WTC11 (cell line): Measurements from ENCODE around the gene DYSF. TPM values are rescaled to one million over a fixed set of nuclear protein-coding genes. Genes with fewer than 3 reads are reported as not detected.

Experiments
- ATAC-seq: fragments of 200-7000 bp; cut with Tn5 transposase; 2 replicates; pipeline ENCODE4 v1.10.0; 2021; ENCODE audit warnings: mild to moderate bottlenecking, moderate library complexity
- CTCF ChIA-PET: fragments of 300-600 bp; sonication (Branson Sonifier 250); formaldehyde crosslinking; loops from one replicate; lab custom pipeline; 2021; ENCODE audit warnings: antibody characterized with exemption; lab: Charles Lee
- POLR2A ChIA-PET: fragments of 350-600 bp; sonication (Branson Sonifier 250); formaldehyde crosslinking; loops from one replicate; lab custom pipeline; 2021; ENCODE audit warnings: antibody characterized with exemption; lab: Charles Lee
- DNase-seq: peaks from one replicate; pipeline ENCODE4 v3.0.0; 2021; ENCODE audit warnings: low spot score
- H3K27ac Mint-ChIP-seq: 2 replicates; pipeline ENCODE4 v1.8.0; 2021; ENCODE audit warnings: mixed read lengths
- H3K27me3 Mint-ChIP-seq: 2 replicates; pipeline ENCODE4 v1.8.0; 2021; ENCODE audit warnings: low read depth, mild to moderate bottlenecking, moderate library complexity, mixed read lengths
- H3K36me3 Mint-ChIP-seq: 2 replicates; pipeline ENCODE4 v1.8.0; 2021; ENCODE audit warnings: mixed read lengths
- H3K4me1 Mint-ChIP-seq: 2 replicates; pipeline ENCODE4 v1.8.0; 2022; ENCODE audit warnings: mixed read lengths
- H3K4me3 Mint-ChIP-seq: 2 replicates; pipeline ENCODE4 v1.8.0; 2021; ENCODE audit warnings: mild to moderate bottlenecking, moderate library complexity, mixed read lengths
- H3K9me3 Mint-ChIP-seq: 2 replicates; pipeline ENCODE4 v1.8.0; 2021; ENCODE audit warnings: mixed read lengths
- CBFB ChIP-seq: sonication (generic); formaldehyde crosslinking; IDR thresholded peaks from 2 replicates; pipeline ENCODE4 v1.8.1; 2022; ENCODE audit warnings: mild to moderate bottlenecking, low read depth, missing genetic modification reagents
- ESRRA ChIP-seq: sonication (generic); formaldehyde crosslinking; IDR thresholded peaks from 2 replicates; pipeline ENCODE4 v1.8.1; 2022; ENCODE audit warnings: mild to moderate bottlenecking, missing genetic modification reagents, borderline replicate concordance
- IRF2 ChIP-seq: sonication (generic); formaldehyde crosslinking; IDR thresholded peaks from 2 replicates; pipeline ENCODE4 v1.8.0; 2022; ENCODE audit warnings: low read depth, missing genetic modification reagents, borderline replicate concordance
- KAT7 ChIP-seq: sonication (generic); formaldehyde crosslinking; IDR thresholded peaks from 2 replicates; pipeline ENCODE4 v1.8.1; 2023; ENCODE audit warnings: missing genetic modification reagents, mild to moderate bottlenecking, borderline replicate concordance
- MYBL2 ChIP-seq: sonication (generic); formaldehyde crosslinking; IDR thresholded peaks from 2 replicates; pipeline ENCODE4 v1.8.1; 2023; ENCODE audit warnings: mild to moderate bottlenecking, moderate library complexity, missing genetic modification reagents
- NFE2L1 ChIP-seq: sonication (generic); formaldehyde crosslinking; IDR thresholded peaks from 2 replicates; pipeline ENCODE4 v1.8.1; 2023; ENCODE audit warnings: missing genetic modification reagents
- RELA ChIP-seq: sonication (generic); formaldehyde crosslinking; IDR thresholded peaks from 2 replicates; pipeline ENCODE4 v1.8.1; 2022; ENCODE audit warnings: missing genetic modification reagents, mild to moderate bottlenecking, borderline replicate concordance
- TCF7 ChIP-seq: sonication (generic); formaldehyde crosslinking; IDR thresholded peaks from 2 replicates; pipeline ENCODE4 v1.8.0; 2022; ENCODE audit warnings: mild to moderate bottlenecking, low read depth, missing genetic modification reagents, moderate library complexity
- ZNF138 ChIP-seq: sonication (generic); formaldehyde crosslinking; conservative IDR thresholded peaks from 2 replicates; pipeline ENCODE4 v1.8.1; 2022; ENCODE audit warnings: mild to moderate bottlenecking, moderate library complexity, missing genetic modification reagents
- ZNF232 ChIP-seq: sonication (generic); formaldehyde crosslinking; IDR thresholded peaks from 2 replicates; pipeline ENCODE4 v1.8.0; 2022; ENCODE audit warnings: mild to moderate bottlenecking, missing genetic modification reagents
- ZNF317 ChIP-seq: sonication (generic); formaldehyde crosslinking; IDR thresholded peaks from 2 replicates; pipeline ENCODE4 v1.8.1; 2023; ENCODE audit warnings: low read depth, mild to moderate bottlenecking, moderate library complexity, missing genetic modification reagents, borderline replicate concordance
- ZNF532 ChIP-seq: fragments of 250-450 bp; sonication (Bioruptor Pico); IDR thresholded peaks from 2 replicates; pipeline ENCODE4 v1.9.0; 2021; ENCODE audit warnings: mild to moderate bottlenecking, borderline replicate concordance
- total RNA-seq: library from RNA; stranded (reverse); gene quantifications from 3 replicates; pipeline ENCODE4 v1.2.3, GENCODE V29; 2021
- TF ChIP-seq, protein P1 (sequence below): sonication (generic); formaldehyde crosslinking; IDR thresholded peaks from 2 replicates; pipeline ENCODE4 v1.8.1; 2022; ENCODE audit warnings: mild to moderate bottlenecking, moderate library complexity, missing genetic modification reagents
- TF ChIP-seq, protein P2 (sequence below): fragments of 200-600 bp; IDR thresholded peaks from 2 replicates; pipeline ENCODE4 v1.8.0; 2022; ENCODE audit warnings: antibody characterized with exemption
- TF ChIP-seq, protein P3 (sequence below): sonication (generic); formaldehyde crosslinking; IDR thresholded peaks from 2 replicates; pipeline ENCODE4 v1.8.1; 2022; ENCODE audit warnings: missing genetic modification reagents, borderline replicate concordance
- TF ChIP-seq, protein P4 (sequence below): fragments of 250-450 bp; sonication (Bioruptor Pico); IDR thresholded peaks from 2 replicates; pipeline ENCODE4 v1.9.0; 2021; ENCODE audit warnings: mild to moderate bottlenecking

DYSF gene
- total RNA-seq, 1 experiment from 2014 or later: 14.8 TPM

DNA sequence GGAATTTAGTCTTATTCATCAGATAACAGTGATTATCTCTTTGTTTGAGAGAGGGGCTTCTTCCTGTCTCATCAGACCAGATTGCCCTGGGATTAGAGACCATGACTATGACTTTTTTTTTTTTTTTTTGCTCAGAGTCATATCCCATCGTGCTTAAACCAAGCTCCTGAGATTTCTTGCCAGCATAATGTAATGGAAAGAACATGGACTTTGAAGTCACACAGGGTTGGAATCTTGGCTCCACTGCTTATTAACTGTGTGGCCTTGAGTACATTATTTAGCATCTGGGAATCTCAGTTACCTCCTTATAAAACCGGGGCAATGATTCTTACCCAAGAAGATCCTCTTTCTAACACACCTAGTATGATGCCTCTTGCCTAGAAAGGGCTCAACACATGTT, 268.3 kb downstream of the DYSF start:
- no peaks in the 10 kb centered on the region; the same call in 1 of the 2 replicates for H3K36me3 Mint-ChIP-seq
- H3K4me1 Mint-ChIP-seq: no peaks in the 10 kb centered on the region
- H3K9me3 Mint-ChIP-seq: peaks cover 7% of the 10 kb centered on the region
- DNase-seq: no peak
- TF ChIP-seq TCF7 (CRISPR knock-in tag) (no peak), NFE2L1 (no peak), ZNF532 (CRISPR knock-in tag) (no peak)
- H3K27ac Mint-ChIP-seq: no peak overlapping the region
- H3K27me3 Mint-ChIP-seq: no peaks in the 10 kb centered on the region; the same call in 1 of the 2 replicates
- CTCF ChIA-PET: interaction anchor here (0.6 kb wide), 1 partner anchor 164 kb away, joined by 3 read pairs; no protein-coding TSS in a partner anchor
- no peak overlapping the region for H3K4me3 Mint-ChIP-seq
- POLR2A ChIA-PET: interaction anchor here (0.6 kb wide), 1 partner anchor 1395 kb away, joined by 3 read pairs; no protein-coding TSS in a partner anchor
- no peak for ATAC-seq

DNA sequence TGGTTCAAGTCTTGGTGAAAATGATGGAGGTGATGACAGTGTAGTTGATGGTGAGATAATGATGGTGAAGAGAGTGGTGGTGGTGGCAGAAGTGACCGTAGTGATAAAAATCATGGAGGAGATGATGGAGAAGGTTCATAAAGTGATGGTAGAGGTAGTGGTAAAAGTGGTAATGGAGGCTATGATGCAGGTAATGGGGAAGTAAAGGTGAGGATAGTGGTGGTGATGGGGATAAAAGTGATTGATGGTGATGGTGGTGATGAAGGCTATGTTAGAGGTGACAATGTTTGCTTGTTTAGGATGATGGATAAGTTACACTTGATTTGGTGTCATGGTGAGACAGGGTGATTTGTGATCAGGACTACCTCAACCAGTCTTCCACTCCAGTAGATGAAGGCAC, 268.9 kb downstream of the DYSF start:
- Mint-ChIP-seq H3K36me3 (no peaks in the 10 kb centered on the region; the same call in 1 of the 2 replicates), H3K4me1 (no peaks in the 10 kb centered on the region), H3K9me3 (peaks cover 7% of the 10 kb centered on the region), H3K27me3 (no peaks in the 10 kb centered on the region; the same call in 1 of the 2 replicates), H3K27ac (no peak overlapping the region), H3K4me3 (no peak overlapping the region)
- ChIA-PET POLR2A (interaction anchor here (0.6 kb wide), 1 partner anchor 1394 kb away, joined by 3 read pairs; no protein-coding TSS in a partner anchor), CTCF (interaction anchor here (0.6 kb wide), 1 partner anchor 165 kb away, joined by 3 read pairs; no protein-coding TSS in a partner anchor)
- TF ChIP-seq, protein P1, sequence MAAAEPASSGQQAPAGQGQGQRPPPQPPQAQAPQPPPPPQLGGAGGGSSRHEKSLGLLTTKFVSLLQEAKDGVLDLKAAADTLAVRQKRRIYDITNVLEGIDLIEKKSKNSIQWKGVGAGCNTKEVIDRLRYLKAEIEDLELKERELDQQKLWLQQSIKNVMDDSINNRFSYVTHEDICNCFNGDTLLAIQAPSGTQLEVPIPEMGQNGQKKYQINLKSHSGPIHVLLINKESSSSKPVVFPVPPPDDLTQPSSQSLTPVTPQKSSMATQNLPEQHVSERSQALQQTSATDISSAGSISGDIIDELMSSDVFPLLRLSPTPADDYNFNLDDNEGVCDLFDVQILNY (CRISPR knock-in tag): no peak
- DNase-seq (no peak), ATAC-seq (no peak)

GRCh38 chr2:71724793-71725192, 271.4 kb downstream of the DYSF start:
- Mint-ChIP-seq H3K27ac (no peak overlapping the region), H3K27me3 (no peaks in the 10 kb centered on the region; the same call in 1 of the 2 replicates), H3K9me3 (peaks cover 7% of the 10 kb centered on the region), H3K36me3 (no peaks in the 10 kb centered on the region; the same call in 1 of the 2 replicates), H3K4me1 (no peaks in the 10 kb centered on the region), H3K4me3 (no peak overlapping the region)
- POLR2A ChIA-PET: no interaction called here
- CTCF ChIA-PET: no interaction called here
- no peak for DNase-seq
- no peak for TF ChIP-seq ZNF232
- no peak for TF ChIP-seq ZNF138 (CRISPR knock-in tag)
- TF ChIP-seq KAT7 (CRISPR knock-in tag): no peak
- no peak for TF ChIP-seq CBFB (CRISPR knock-in tag)
- TF ChIP-seq, protein P2, sequence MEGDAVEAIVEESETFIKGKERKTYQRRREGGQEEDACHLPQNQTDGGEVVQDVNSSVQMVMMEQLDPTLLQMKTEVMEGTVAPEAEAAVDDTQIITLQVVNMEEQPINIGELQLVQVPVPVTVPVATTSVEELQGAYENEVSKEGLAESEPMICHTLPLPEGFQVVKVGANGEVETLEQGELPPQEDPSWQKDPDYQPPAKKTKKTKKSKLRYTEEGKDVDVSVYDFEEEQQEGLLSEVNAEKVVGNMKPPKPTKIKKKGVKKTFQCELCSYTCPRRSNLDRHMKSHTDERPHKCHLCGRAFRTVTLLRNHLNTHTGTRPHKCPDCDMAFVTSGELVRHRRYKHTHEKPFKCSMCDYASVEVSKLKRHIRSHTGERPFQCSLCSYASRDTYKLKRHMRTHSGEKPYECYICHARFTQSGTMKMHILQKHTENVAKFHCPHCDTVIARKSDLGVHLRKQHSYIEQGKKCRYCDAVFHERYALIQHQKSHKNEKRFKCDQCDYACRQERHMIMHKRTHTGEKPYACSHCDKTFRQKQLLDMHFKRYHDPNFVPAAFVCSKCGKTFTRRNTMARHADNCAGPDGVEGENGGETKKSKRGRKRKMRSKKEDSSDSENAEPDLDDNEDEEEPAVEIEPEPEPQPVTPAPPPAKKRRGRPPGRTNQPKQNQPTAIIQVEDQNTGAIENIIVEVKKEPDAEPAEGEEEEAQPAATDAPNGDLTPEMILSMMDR: no peak
- no peak for TF ChIP-seq RELA (CRISPR knock-in tag)
- no peak for ATAC-seq

- no peak overlapping the region for H3K27ac Mint-ChIP-seq
- ATAC-seq: no peak
- POLR2A ChIA-PET: no interaction called here
- TF ChIP-seq, protein P3, sequence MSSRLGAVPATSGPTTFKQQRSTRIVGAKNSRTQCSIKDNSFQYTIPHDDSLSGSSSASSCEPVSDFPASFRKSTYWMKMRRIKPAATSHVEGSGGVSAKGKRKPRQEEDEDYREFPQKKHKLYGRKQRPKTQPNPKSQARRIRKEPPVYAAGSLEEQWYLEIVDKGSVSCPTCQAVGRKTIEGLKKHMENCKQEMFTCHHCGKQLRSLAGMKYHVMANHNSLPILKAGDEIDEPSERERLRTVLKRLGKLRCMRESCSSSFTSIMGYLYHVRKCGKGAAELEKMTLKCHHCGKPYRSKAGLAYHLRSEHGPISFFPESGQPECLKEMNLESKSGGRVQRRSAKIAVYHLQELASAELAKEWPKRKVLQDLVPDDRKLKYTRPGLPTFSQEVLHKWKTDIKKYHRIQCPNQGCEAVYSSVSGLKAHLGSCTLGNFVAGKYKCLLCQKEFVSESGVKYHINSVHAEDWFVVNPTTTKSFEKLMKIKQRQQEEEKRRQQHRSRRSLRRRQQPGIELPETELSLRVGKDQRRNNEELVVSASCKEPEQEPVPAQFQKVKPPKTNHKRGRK (CRISPR knock-in tag): no peak
- no peak for TF ChIP-seq MYBL2 (CRISPR knock-in tag)
- TF ChIP-seq ESRRA: no peak
- TF ChIP-seq, protein P2: no peak
- TF ChIP-seq, protein P4, sequence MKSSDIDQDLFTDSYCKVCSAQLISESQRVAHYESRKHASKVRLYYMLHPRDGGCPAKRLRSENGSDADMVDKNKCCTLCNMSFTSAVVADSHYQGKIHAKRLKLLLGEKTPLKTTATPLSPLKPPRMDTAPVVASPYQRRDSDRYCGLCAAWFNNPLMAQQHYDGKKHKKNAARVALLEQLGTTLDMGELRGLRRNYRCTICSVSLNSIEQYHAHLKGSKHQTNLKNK (CRISPR knock-in tag): no peak
- TF ChIP-seq ZNF232: no peak
- TF ChIP-seq IRF2 (CRISPR knock-in tag): no peak
- TF ChIP-seq ZNF317: no peak
- no peaks in the 10 kb centered on the region for H3K4me1 Mint-ChIP-seq
- CTCF ChIA-PET: no interaction called here
- no peaks in the 10 kb centered on the region; the same call in 1 of the 2 replicates for H3K27me3 Mint-ChIP-seq
- H3K9me3 Mint-ChIP-seq: peaks cover 7% of the 10 kb centered on the region
- no peak overlapping the region for H3K4me3 Mint-ChIP-seq
- DNase-seq: no peak
- no peaks in the 10 kb centered on the region; the same call in 1 of the 2 replicates for H3K36me3 Mint-ChIP-seq
Measured at GRCh38 chr2:71725836-71726235, 272.5 kb downstream of the DYSF start.
